Neural cell (in vitro differentiated cells): ENCODE measurements around the gene WDR35. TPM values are rescaled to one million over a fixed set of nuclear protein-coding genes. Genes with fewer than 3 reads are reported as not detected.
"Not testable (repeated sequence)": the region's sequence is repeated elsewhere in the genome, so short reads cannot be mapped to it uniquely, and the experiment has no call there.

Source experiments
- H2AFZ ChIP-seq: fragments of 200-600, 300-800 bp; sonication (generic), shearing (Covaris generic); 2 replicates; pipeline ENCODE4 v1.6.0; 2014; ENCODE audit warnings: low read depth, mild to moderate bottlenecking, antibody characterized with exemption, low read length, moderate library complexity
- H3F3A ChIP-seq: fragments of 200-600 bp; shearing (Covaris generic); 2 replicates; pipeline ENCODE4 v1.6.1; 2016; ENCODE audit warnings: mild to moderate bottlenecking, moderate library complexity, mixed read lengths, antibody characterized with exemption, low read length; ENCODE audit not compliant: insufficient read depth, poor library complexity, severe bottlenecking
- H3K27ac ChIP-seq: fragments of 200-600, 300-800 bp; sonication (generic), shearing (Covaris generic); 2 replicates; pipeline ENCODE4 v1.5.1; 2014; ENCODE audit warnings: mild to moderate bottlenecking, low read length, moderate library complexity
- H3K27me3 ChIP-seq: fragments of 300-800, 200-600 bp; sonication (generic), shearing (Covaris generic); 2 replicates; pipeline ENCODE4 v1.6.0; 2014; ENCODE audit warnings: mild to moderate bottlenecking, low read depth, low read length, moderate library complexity; ENCODE audit not compliant: insufficient read depth
- H3K36me3 ChIP-seq: fragments of 300-800, 200-600 bp; sonication (generic), shearing (Covaris generic); 2 replicates; pipeline ENCODE4 v1.5.1; 2014; ENCODE audit warnings: mild to moderate bottlenecking, antibody characterized with exemption, low read length, moderate library complexity; ENCODE audit not compliant: insufficient read depth
- H3K4me2 ChIP-seq: fragments of 300-800, 200-600 bp; sonication (generic), shearing (Covaris generic); 2 replicates; pipeline ENCODE4 v1.6.0; 2014; ENCODE audit warnings: mild to moderate bottlenecking, low read length
- H3K4me3 ChIP-seq: fragments of 300-800, 200-600 bp; sonication (generic), shearing (Covaris generic); 2 replicates; pipeline ENCODE4 v1.5.1; 2014; ENCODE audit warnings: mild to moderate bottlenecking, low read length, moderate library complexity
- H3K79me2 ChIP-seq: fragments of 200-600 bp; shearing (Covaris generic); replicated peaks from 2 replicates; pipeline ENCODE4 v1.6.0; 2014; ENCODE audit warnings: mild to moderate bottlenecking, low read length, moderate library complexity; ENCODE audit not compliant: insufficient read depth
- H3K9ac ChIP-seq: fragments of 300-800, 200-600 bp; sonication (generic), shearing (Covaris generic); 2 replicates; pipeline ENCODE4 v1.6.1; 2016; ENCODE audit warnings: mild to moderate bottlenecking, low read length, mixed read lengths
- H3K9me2 ChIP-seq: fragments of 200-600 bp; shearing (Covaris generic); 2 replicates; pipeline ENCODE4 v1.6.1; 2016; ENCODE audit warnings: mild to moderate bottlenecking, low read length, mixed read lengths; ENCODE audit not compliant: insufficient read depth
- H3K9me3 ChIP-seq: fragments of 200-600, 300-800 bp; sonication (generic), shearing (Covaris generic); 2 replicates; pipeline ENCODE4 v1.6.1; 2016; ENCODE audit warnings: mild to moderate bottlenecking, mixed run types, low read length, moderate library complexity, mixed read lengths
- H4K20me1 ChIP-seq: fragments of 200-600 bp; shearing (Covaris generic); 2 replicates; pipeline ENCODE4 v1.6.1; 2016; ENCODE audit warnings: mild to moderate bottlenecking, mixed run types; ENCODE audit not compliant: insufficient read depth
- CTCF ChIP-seq: fragments of 450-650 bp; IDR thresholded peaks from 2 replicates; pipeline ENCODE4 v1.5.1; 2014; ENCODE audit warnings: antibody characterized with exemption, mild to moderate bottlenecking, moderate library complexity; ENCODE audit not compliant: poor library complexity, severe bottlenecking
- EP300 ChIP-seq: fragments of 450-650 bp; conservative IDR thresholded peaks from 2 replicates; pipeline ENCODE4 v1.6.1; 2014; ENCODE audit warnings: antibody characterized with exemption, mild to moderate bottlenecking, moderate library complexity; ENCODE audit not compliant: poor library complexity, severe bottlenecking
- EZH2 ChIP-seq: fragments of 200-600, 300-800 bp; shearing (Covaris generic), sonication (generic); IDR thresholded peaks from 2 replicates; pipeline ENCODE4 v1.6.1; 2014; ENCODE audit warnings: antibody characterized with exemption, low read length, borderline replicate concordance, mild to moderate bottlenecking; ENCODE audit not compliant: insufficient read depth, poor library complexity, severe bottlenecking
- MXI1 ChIP-seq: fragments of 450-650 bp; conservative IDR thresholded peaks from 2 replicates; pipeline ENCODE4 v1.6.1; 2014; ENCODE audit warnings: antibody characterized with exemption, mild to moderate bottlenecking; ENCODE audit not compliant: poor library complexity, severe bottlenecking
- POLR2AphosphoS5 ChIP-seq: IDR thresholded peaks from 2 replicates; pipeline ENCODE4 v1.6.1; 2012
- RAD21 ChIP-seq: fragments of 450-650 bp; conservative IDR thresholded peaks from 2 replicates; pipeline ENCODE4 v1.6.1; 2014; ENCODE audit warnings: antibody characterized with exemption, mild to moderate bottlenecking, moderate library complexity
- SMC3 ChIP-seq: fragments of 450-650 bp; conservative IDR thresholded peaks from 2 replicates; pipeline ENCODE4 v1.6.1; 2014; ENCODE audit warnings: antibody characterized with exemption, mild to moderate bottlenecking, moderate library complexity; ENCODE audit not compliant: poor library complexity
- TAF1 ChIP-seq: IDR thresholded peaks from 2 replicates; pipeline ENCODE4 v1.6.1; 2012; ENCODE audit warnings: low read depth
- polyA plus RNA-seq: library from polyadenylated mRNA; depleted of rRNA; stranded (reverse); fragments of >200 nt; gene quantifications from 2 replicates; pipeline ENCODE4 v1.2.3, GENCODE V29; 2014
- TF ChIP-seq, protein P1 (sequence below): IDR thresholded peaks from 2 replicates; pipeline ENCODE4 v1.6.1; 2012; ENCODE audit warnings: borderline replicate concordance

WDR35 gene
- polyA plus RNA-seq, 1 donor from 2014 or later, result 14.2 TPM

GRCh38 chr2:19894134-19894792 lies 95.6 kb downstream of the WDR35 start:
- Histone ChIP-seq H3K9me3 (no peaks in the 10 kb centered on the region), H3K4me2 (no peak overlapping the region), H3K9me2 (no peaks in the 10 kb centered on the region), H3K79me2 (peaks cover 44% of the 10 kb centered on the region), H3K27me3 (no peaks in the 10 kb centered on the region), H2AFZ (no peak overlapping the region), H3F3A (no peaks in the 10 kb centered on the region), H3K36me3 (no peaks in the 10 kb centered on the region), H3K9ac (no peak overlapping the region), H3K27ac (no peak overlapping the region), H4K20me1 (no peaks in the 10 kb centered on the region), H3K4me3 (no peak overlapping the region)
- TF ChIP-seq POLR2AphosphoS5 (no peak), RAD21 (no peak), EZH2 (no peak), SMC3 (no peak), CTCF (no peak)
- TF ChIP-seq, protein P1, sequence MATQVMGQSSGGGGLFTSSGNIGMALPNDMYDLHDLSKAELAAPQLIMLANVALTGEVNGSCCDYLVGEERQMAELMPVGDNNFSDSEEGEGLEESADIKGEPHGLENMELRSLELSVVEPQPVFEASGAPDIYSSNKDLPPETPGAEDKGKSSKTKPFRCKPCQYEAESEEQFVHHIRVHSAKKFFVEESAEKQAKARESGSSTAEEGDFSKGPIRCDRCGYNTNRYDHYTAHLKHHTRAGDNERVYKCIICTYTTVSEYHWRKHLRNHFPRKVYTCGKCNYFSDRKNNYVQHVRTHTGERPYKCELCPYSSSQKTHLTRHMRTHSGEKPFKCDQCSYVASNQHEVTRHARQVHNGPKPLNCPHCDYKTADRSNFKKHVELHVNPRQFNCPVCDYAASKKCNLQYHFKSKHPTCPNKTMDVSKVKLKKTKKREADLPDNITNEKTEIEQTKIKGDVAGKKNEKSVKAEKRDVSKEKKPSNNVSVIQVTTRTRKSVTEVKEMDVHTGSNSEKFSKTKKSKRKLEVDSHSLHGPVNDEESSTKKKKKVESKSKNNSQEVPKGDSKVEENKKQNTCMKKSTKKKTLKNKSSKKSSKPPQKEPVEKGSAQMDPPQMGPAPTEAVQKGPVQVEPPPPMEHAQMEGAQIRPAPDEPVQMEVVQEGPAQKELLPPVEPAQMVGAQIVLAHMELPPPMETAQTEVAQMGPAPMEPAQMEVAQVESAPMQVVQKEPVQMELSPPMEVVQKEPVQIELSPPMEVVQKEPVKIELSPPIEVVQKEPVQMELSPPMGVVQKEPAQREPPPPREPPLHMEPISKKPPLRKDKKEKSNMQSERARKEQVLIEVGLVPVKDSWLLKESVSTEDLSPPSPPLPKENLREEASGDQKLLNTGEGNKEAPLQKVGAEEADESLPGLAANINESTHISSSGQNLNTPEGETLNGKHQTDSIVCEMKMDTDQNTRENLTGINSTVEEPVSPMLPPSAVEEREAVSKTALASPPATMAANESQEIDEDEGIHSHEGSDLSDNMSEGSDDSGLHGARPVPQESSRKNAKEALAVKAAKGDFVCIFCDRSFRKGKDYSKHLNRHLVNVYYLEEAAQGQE, result no peak

DNA sequence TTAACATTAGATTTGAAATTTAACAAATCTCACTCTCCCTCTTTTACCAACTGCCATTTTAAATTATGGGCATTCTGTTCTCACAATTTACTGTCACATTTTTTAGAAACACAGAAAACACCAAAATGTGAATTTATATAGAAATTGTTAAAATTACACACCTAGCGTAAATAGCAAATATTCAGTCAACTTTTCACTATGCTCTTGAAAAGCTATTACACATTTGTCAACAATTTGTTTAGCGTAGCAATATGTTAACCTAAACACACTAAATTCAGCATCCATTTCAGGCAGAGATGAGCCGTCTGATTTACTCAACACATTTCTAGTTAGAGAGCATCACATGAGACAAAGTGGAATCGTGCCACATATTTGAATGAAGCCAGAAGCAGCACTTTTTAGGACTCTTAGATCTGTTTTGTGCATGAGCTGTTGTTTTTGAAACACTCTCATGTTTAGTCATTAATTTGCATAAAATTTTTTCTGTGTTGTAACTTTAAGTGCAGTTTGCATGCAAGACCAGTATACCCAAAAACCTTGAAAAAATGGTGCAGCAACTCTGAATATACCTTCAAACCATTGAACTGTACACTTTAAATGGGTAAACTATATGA lies 96.3 kb downstream of the WDR35 start:
- no peak for TF ChIP-seq RAD21
- no peak for TF ChIP-seq SMC3
- TF ChIP-seq MXI1, result no peak
- TF ChIP-seq TAF1, result no peak
- TF ChIP-seq EP300, result no peak
- no peak for TF ChIP-seq EZH2
- TF ChIP-seq, protein P1, result no peak
- TF ChIP-seq POLR2AphosphoS5, result no peak
- TF ChIP-seq CTCF, result no peak
- Histone ChIP-seq H3K9me2 (no peaks in the 10 kb centered on the region), H3F3A (no peaks in the 10 kb centered on the region), H2AFZ (no peak overlapping the region), H3K36me3 (no peaks in the 10 kb centered on the region), H4K20me1 (no peaks in the 10 kb centered on the region), H3K4me2 (no peak overlapping the region), H3K79me2 (peaks cover 38% of the 10 kb centered on the region), H3K4me3 (no peak overlapping the region), H3K9ac (no peak overlapping the region), H3K9me3 (no peaks in the 10 kb centered on the region), H3K27ac (no peak overlapping the region), H3K27me3 (no peaks in the 10 kb centered on the region)

DNA sequence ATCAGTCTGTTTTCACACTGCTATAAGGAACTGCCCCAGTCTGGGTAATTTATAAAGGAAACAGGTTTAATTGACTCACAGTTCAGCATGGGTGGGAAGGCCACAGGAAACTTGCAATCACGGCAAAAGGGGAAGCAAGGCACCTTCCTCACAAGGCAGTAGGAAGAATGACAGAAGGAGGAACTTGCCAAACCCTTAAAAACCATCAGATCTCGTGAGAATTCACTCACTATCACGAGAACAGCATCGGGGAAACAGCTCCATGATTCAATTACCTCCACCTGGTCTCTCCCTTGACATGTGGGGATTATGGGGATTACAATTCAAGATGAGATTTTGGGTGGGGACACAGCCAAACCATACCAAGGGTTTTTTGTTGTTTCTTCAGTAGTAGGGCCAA lies 97.9 kb downstream of the WDR35 start:
- H2AFZ ChIP-seq, H3K27ac ChIP-seq, H3K9me2 ChIP-seq, H3K4me2 ChIP-seq, H3K36me3 ChIP-seq, H3K9ac ChIP-seq, H3K27me3 ChIP-seq, H3F3A ChIP-seq, H4K20me1 ChIP-seq, H3K4me3 ChIP-seq, H3K9me3 ChIP-seq: not testable (repeated sequence)
- H3K79me2 ChIP-seq, result peaks cover 23% of the 10 kb centered on the region
